HG03457 (cell line): ENCODE data around the gene KIF25.

Experiments
- ATAC-seq: cut with Tn5 transposase; IDR thresholded peaks from one replicate; pipeline ENCODE4 v1.9.1; 2021; ENCODE audit warnings: moderate number of reproducible peaks; ENCODE audit not compliant: unreplicated experiment

The KIF25 gene

DNA sequence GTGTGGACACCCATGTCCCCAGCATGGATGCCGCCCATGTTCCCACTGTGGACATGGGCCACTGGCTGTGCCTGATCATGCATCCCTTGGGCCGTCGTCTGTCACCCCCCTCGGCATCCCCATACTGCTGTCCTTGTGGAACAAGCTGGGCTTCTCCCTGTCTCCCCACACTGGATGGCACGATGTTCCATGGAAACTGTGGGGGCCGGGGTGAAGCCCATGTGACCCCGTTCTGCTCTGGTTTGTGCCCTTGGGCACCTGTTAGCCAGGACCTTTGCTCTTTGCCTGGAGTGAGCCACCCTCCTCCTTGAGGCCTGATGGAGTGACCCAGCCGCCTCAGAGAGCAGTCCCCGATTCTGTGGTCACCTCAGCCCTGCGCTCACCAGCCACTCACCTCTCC, 89.1 kb downstream of the KIF25 start:
- ATAC-seq = no peak

DNA sequence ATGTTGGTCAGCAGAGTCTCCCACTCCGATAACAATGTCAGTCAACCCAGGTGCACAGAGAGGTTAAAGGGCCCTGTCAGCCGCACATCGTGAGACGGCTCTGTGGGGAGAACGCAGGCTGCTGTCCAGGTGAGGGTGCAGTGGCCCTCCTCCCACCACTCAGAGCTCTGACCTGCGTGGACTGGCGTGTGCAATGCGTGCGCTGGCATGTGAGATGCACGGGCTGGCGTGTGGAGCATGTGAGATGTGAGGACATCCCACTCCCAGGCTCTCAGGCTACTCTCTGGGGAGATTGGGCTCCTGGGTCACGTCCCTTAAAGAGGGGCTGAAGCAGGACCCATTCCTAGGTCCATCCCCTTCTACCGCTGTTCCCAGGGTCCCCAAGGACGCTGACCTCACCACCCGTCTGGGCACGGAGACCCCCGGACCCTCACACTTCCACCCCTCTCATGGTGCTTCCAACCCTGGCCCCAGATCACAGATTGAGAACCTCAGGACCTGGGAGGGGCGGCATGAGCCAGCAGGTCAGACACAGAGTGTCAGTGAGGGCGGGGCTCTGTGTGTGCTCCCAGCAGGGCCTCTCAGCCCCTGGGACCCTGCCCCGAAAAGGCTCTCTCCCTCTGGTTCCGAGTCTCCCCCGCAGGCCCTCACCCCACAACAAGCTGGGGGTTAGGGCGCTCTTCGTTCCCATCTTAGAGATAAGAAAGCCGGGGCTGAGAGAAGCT, 90.1 kb downstream of the KIF25 start:
- no peak for ATAC-seq

DNA sequence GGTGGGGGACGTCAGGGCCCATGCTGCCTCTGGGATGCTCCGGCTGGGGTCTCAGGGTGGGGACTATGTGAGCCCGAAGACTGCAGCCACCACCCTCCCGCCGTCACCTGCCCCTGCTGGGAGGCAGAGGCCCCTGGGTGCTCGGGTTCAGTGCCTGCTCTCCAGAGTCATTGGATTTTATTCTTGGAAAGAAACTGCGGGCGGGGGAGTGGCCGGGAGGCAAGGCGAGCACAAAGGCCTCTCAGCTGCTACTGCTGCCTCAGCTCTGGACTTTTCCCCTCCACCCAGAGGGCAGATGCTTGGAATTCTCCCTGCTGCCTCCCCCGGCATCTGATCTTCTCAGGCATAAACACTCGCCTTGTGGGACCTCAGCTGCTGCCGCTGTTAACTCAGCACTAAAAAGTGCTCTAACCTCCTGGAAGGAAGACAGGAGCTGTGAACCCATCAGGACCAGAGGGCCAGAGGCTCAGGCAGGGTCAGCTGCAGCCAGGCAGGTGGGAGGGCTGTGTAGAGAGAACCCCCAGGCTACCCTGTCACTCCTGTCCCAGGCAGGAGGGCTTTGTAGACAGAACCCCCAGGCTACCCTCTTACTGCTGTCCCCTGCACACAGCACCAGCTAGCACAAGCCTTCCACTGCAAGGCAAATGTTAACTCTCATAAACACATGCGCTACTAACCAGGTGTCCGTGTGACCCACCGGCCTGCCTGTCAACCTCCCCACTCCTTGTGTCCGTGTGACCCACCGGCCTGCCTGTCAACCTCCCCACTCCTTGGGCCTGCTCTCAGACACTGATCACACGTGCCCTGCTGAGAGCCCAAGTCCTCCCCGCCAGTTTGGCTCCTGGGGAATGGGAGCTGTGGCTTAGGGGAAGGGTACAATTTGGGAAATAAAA, 90.9 kb downstream of the KIF25 start:
- ATAC-seq = no peak

DNA sequence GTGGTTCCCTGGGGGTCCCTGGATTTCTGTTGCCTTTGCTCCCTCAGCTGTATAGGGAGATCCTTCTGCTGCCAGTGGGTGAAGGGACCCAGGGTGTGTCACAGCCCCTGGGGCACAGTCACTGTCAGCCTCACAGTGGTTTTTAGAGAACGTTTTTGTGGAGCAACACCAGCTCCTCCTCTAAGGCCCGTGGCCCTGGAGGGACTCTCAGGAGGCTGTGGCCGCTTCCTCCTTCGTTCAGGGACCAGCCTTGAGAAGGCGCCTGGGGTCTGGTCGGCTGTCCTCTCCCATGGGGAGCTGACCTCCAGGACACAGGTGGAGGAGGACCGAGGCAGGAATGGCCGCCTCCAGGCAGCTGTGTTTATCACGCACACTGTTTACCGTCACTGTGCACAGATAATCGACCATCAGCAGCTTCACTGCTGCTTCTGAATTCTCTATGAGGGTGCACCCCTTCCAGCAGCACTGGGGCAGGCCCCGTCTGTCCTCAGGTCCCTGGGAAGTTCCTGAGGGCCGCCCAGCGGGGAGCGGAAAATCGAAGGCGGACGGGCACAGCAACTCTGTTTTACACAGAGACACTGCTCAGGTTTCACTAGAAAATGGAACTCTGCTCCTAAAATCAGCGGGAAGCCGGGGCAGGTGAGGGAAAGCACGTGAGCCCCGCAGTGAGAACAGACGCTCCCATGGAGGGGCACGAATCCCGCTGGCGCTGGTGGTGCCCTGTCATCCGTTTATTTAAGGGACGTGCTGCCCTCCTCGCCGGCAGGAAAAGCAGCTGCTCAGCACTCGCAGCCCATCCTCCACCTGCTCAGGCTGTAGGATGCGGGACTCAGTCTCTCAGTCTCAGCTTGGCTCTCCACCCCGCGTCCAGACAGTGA, 92.0 kb downstream of the KIF25 start:
- no peak for ATAC-seq

GRCh38 chr6:168090064-168090690, 92.7 kb downstream of the KIF25 start:
- no peak for ATAC-seq

DNA sequence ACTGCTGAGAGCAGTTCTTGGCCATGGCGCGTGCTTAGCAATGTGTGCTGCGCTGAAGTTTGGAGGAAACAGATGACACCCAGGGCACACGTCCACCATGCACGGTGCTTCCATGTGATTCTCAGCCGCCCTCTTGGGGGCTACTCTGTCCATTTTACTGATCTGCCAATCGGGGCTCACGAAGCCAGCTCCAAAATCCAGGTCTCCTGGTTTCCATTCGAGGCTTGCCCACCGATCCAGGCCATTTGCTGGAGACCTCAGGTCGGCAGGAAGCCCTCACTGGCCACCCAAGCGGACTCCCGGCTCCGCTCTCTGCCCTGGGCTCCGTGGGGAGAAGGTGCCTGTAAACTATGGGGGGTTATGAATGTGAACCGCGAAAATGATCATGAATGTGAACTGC, 93.2 kb downstream of the KIF25 start:
- ATAC-seq = no peak

DNA sequence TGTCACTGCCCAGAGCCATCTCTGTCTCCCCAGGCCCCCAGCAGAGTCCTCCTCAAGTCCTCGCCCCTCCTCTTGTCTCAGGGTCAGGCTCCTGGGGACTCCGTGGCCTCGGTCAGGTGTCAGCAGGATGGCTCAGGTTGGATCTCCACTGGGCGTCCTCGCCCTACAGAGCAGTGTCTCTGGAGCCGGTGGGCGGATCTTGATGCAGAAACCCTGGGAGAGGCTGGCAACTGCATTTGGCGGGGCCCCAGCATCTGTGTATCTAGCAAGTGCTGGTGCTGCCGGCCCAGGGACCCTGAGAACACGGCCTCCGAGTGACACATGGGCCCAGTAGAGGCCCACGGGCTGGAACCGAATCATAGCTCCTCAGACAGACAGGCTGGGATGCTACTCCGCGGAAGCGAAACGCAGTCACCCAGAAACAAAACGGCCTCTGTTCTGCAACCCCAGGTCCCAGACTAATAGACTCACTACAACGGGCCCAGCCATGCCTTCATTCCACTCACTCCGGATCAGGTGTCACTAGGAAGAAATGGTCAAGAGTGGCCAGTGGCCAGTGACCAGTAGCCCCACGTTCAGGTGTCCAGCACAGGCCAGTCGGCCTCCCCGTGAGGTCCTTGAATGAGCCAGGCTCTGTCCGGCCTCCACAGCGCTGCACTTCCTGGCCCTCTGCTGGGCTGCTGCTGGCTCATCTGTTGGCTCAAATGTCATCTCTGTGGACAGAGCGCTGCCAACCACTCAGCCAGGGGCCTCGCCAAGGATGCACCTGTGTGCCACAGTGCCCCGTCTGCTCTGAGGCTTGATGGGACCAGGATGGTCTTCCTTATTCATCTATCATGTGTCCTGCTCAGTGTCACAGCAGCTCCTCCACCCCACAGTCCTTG, 94.2 kb downstream of the KIF25 start:
- no peak for ATAC-seq

DNA sequence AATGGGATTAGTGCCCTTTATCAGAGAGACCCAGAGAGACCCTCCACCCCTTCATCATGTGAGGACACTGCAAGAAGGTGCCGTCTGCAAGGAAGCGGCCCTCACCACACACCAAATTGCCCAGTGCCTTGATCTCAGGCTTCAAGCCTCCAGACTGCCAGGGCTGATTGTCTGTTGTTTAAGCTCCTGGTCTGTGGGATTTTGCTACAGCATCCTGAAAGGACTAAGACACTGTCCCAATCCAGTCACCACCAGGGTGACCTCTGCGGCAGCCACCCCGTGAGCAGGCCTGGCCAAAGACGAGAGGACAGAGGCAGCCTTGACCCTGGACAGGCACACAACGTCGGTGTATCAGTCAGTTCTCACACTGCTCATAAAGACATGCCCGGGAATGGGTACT, 95.1 kb downstream of the KIF25 start:
- no peak for ATAC-seq

DNA sequence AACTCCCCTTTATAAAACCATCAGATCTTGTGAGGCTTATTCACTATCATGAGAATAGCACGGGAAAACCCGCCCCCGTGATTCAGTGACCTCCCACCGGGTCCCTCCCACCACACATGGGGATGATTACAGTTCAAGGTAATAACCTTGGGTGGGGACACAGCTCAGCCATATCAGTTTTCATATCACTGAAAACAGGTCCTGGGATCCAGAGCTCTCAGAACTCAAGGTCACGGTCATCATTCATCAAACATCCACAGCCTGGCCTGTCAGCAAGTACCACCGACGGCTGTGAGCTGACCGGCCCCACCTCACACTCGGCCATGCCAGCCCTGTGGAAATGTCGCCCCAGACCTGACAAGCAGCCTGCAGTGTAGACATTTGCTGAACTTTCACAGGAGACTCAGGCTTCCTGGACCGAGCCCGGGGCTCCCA, 95.6 kb downstream of the KIF25 start:
- no peak for ATAC-seq

- no peak for ATAC-seq
These were observed 96.2 kb downstream of the KIF25 start for GRCh38 chr6:168093634-168094033.
